H1 (cell line): ENCODE measurements around the gene ZSWIM2. TPM values are rescaled to one million over a fixed set of nuclear protein-coding genes. Genes with fewer than 3 reads are reported as not detected.

ENCODE experiments used
- CTCF ChIA-PET: fragments of 300-600 bp; sonication (Branson Sonifier 250); formaldehyde crosslinking; loops from one replicate; lab custom pipeline; 2021; ENCODE audit not compliant: partially characterized antibody; lab: Charles Lee
- POLR2A ChIA-PET: fragments of 300-600 bp; sonication (Branson Sonifier 250); formaldehyde crosslinking; loops from one replicate; lab custom pipeline; 2021; ENCODE audit warnings: inconsistent platforms; ENCODE audit not compliant: partially characterized antibody; lab: Charles Lee
- DNase-seq, 2 experiments: peaks; one replicate each; pipeline versions ENCODE4 v3.0.0 to v3.0.0-alpha.2; 2010 to 2022; ENCODE audit warnings: low spot score in 2 of 2, low read depth in 1 of 2, mixed read lengths in 1 of 2
- FAIRE-seq: peaks from 2 replicates; lab custom pipeline; 2011; peaks lifted over from hg19 to GRCh38; lab: Jason Lieb, UNC
- H2AFZ ChIP-seq: 2 replicates; pipeline ENCODE4 v1.8.1; 2012; ENCODE audit warnings: low read length, inconsistent platforms
- H2AK5ac ChIP-seq: 2 replicates; pipeline ENCODE4 v1.6.1; 2013; ENCODE audit warnings: low read depth, low read length
- H2BK120ac ChIP-seq: replicated peaks from 2 replicates; pipeline ENCODE3; 2013; ENCODE audit warnings: low read depth, low read length, inconsistent platforms
- H2BK12ac ChIP-seq: 2 replicates; pipeline ENCODE4 v1.6.1; 2013; ENCODE audit warnings: low read depth, low read length
- H2BK15ac ChIP-seq: 2 replicates; pipeline ENCODE4 v1.6.1; 2013; ENCODE audit warnings: low read length
- H2BK20ac ChIP-seq: 2 replicates; pipeline ENCODE4 v1.6.1; 2013; ENCODE audit warnings: low read length
- H2BK5ac ChIP-seq: 2 replicates; pipeline ENCODE4 v1.6.1; 2013; ENCODE audit warnings: low read depth, low read length
- H3K14ac ChIP-seq: 2 replicates; pipeline ENCODE4 v1.6.1; 2013; ENCODE audit warnings: inconsistent platforms; ENCODE audit not compliant: insufficient read length
- H3K18ac ChIP-seq: 2 replicates; pipeline ENCODE4 v1.6.1; 2013; ENCODE audit warnings: low read length; ENCODE audit errors: extremely low read depth
- H3K23ac ChIP-seq: 2 replicates; pipeline ENCODE4 v1.6.1; 2013; ENCODE audit warnings: inconsistent platforms; ENCODE audit not compliant: insufficient read length
- H3K23me2 ChIP-seq: 2 replicates; pipeline ENCODE4 v1.6.1; 2013; ENCODE audit warnings: low read depth, low read length
- H3K27ac ChIP-seq: 2 replicates; pipeline ENCODE4 v1.6.1; 2011; ENCODE audit warnings: low read depth, low read length, inconsistent platforms
- H3K27me3 ChIP-seq, 4 experiments: replicated peaks in 1 of 4; 1 replicate in 1 of 4; 2 replicates in 3 of 4; pipeline versions ENCODE4 v1.6.1 to v1.8.1; 2011 to 2013; ENCODE audit warnings: low read length in 3 of 4, mild to moderate bottlenecking in 3 of 4, inconsistent platforms in 2 of 4, mixed read lengths in 2 of 4, moderate library complexity in 1 of 4; ENCODE audit not compliant: control insufficient read depth in 3 of 4, insufficient read depth in 3 of 4; ENCODE audit errors: extremely low read depth in 1 of 4
- H3K36me3 ChIP-seq, 4 experiments: 2 replicates each; pipeline versions ENCODE4 v1.6.1 to v1.8.1; 2011 to 2013; ENCODE audit warnings: mild to moderate bottlenecking in 4 of 4, low read length in 3 of 4, moderate library complexity in 2 of 4, control low read depth in 1 of 4, inconsistent platforms in 1 of 4; ENCODE audit not compliant: insufficient read depth in 4 of 4, control insufficient read depth in 2 of 4
- H3K4ac ChIP-seq: replicated peaks from 2 replicates; pipeline ENCODE3; 2013; ENCODE audit warnings: low read length, low read depth, mixed read lengths, inconsistent platforms; ENCODE audit not compliant: insufficient read length
- H3K4me1 ChIP-seq, 4 experiments: replicated peaks in 1 of 4; 1 replicate in 1 of 4; 2 replicates in 3 of 4; pipeline versions ENCODE4 v1.6.1 to v1.8.1; 2011 to 2013; ENCODE audit warnings: low read length in 3 of 4, inconsistent platforms in 2 of 4, mixed read lengths in 1 of 4; ENCODE audit not compliant: insufficient read depth in 4 of 4, control insufficient read depth in 3 of 4
- H3K4me2 ChIP-seq, 2 experiments: 2 replicates each; pipeline versions ENCODE4 v1.6.1 to v1.8.1; 2011 to 2013; ENCODE audit warnings: low read depth in 2 of 2, low read length in 2 of 2, control low read depth in 1 of 2, inconsistent platforms in 1 of 2, mild to moderate bottlenecking in 1 of 2; ENCODE audit not compliant: insufficient read depth in 1 of 2
- H3K4me3 ChIP-seq, 4 experiments: fragments of 200-600, 300-600 bp in 1 of 4; sonication (generic), shearing (Covaris generic), sonication (Bioruptor Twin) in 1 of 4; 2 replicates each; pipeline versions ENCODE4 v1.5.1 to v1.8.1; 2011 to 2016; ENCODE audit warnings: low read length in 4 of 4, low read depth in 3 of 4, control low read depth in 2 of 4, inconsistent platforms in 2 of 4, mild to moderate bottlenecking in 2 of 4, mixed read lengths in 1 of 4, moderate library complexity in 1 of 4; ENCODE audit not compliant: insufficient read depth in 2 of 4; ENCODE audit errors: extremely low read depth in 1 of 4
- H3K56ac ChIP-seq: replicated peaks from 2 replicates; pipeline ENCODE3; 2013; ENCODE audit warnings: low read depth, mild to moderate bottlenecking, mixed read lengths, low read length, inconsistent platforms; ENCODE audit not compliant: insufficient read length
- H3K79me1 ChIP-seq: 2 replicates; pipeline ENCODE4 v1.6.1; 2013; ENCODE audit warnings: low read depth, low read length, control low read depth
- H3K79me2 ChIP-seq, 2 experiments: 2 replicates each; pipeline versions ENCODE4 v1.6.1 to v1.8.1; 2012 to 2013; ENCODE audit warnings: low read length in 2 of 2, mild to moderate bottlenecking in 2 of 2, inconsistent platforms in 1 of 2; ENCODE audit not compliant: insufficient read depth in 2 of 2, control insufficient read depth in 1 of 2
- H3K9ac ChIP-seq, 4 experiments: replicated peaks in 1 of 4; 1 replicate in 1 of 4; 2 replicates in 3 of 4; pipeline versions ENCODE4 v1.6.1 to v1.8.1; 2011 to 2013; ENCODE audit warnings: low read depth in 3 of 4, low read length in 3 of 4, control low read depth in 2 of 4, mild to moderate bottlenecking in 2 of 4, moderate library complexity in 2 of 4, inconsistent platforms in 1 of 4; ENCODE audit errors: extremely low read depth in 1 of 4
- H3K9me3 ChIP-seq, 2 experiments: 2 replicates each; pipeline versions ENCODE4 v1.6.1 to v1.8.1; 2012 to 2013; ENCODE audit warnings: mild to moderate bottlenecking in 2 of 2, moderate library complexity in 2 of 2, control low read depth in 1 of 2, inconsistent platforms in 1 of 2, low read depth in 1 of 2, low read length in 1 of 2, mixed read lengths in 1 of 2; ENCODE audit not compliant: insufficient read depth in 2 of 2
- H4K20me1 ChIP-seq, 2 experiments: replicated peaks in 1 of 2; 2 replicates each; pipeline versions ENCODE3 to v1.8.1; 2011 to 2013; ENCODE audit warnings: inconsistent platforms in 2 of 2, low read length in 2 of 2, mild to moderate bottlenecking in 1 of 2; ENCODE audit not compliant: insufficient read depth in 2 of 2, control insufficient read depth in 1 of 2
- H4K5ac ChIP-seq: 2 replicates; pipeline ENCODE4 v1.6.1; 2013; ENCODE audit warnings: low read length, low read depth, mixed read lengths, inconsistent platforms; ENCODE audit not compliant: insufficient read length
- H4K8ac ChIP-seq: 2 replicates; pipeline ENCODE4 v1.8.0; 2013; ENCODE audit warnings: mild to moderate bottlenecking, moderate library complexity, low read length, inconsistent platforms; ENCODE audit not compliant: insufficient read depth; ENCODE audit errors: extremely low read depth
- H4K91ac ChIP-seq: replicated peaks from 2 replicates; pipeline ENCODE3; 2013; ENCODE audit warnings: low read length, mixed read lengths, inconsistent platforms; ENCODE audit not compliant: insufficient read length
- CHD2 ChIP-seq: IDR thresholded peaks from 2 replicates; pipeline ENCODE4 v1.6.1; 2012; ENCODE audit warnings: low read length, improper control_type of control experiment
- JUN ChIP-seq: IDR thresholded peaks from 2 replicates; pipeline ENCODE4 v1.6.1; 2011; ENCODE audit warnings: low read depth, mild to moderate bottlenecking, improper control_type of control experiment, low read length
- RXRA ChIP-seq: IDR thresholded peaks from 2 replicates; pipeline ENCODE4 v1.6.1; 2011; ENCODE audit warnings: low read depth, mild to moderate bottlenecking, low read length, moderate library complexity; ENCODE audit not compliant: insufficient read depth
- TAF1 ChIP-seq: IDR thresholded peaks from 2 replicates; pipeline ENCODE4 v1.6.1; 2011; ENCODE audit warnings: mild to moderate bottlenecking, low read depth, low read length
- TBP ChIP-seq: IDR thresholded peaks from 2 replicates; pipeline ENCODE4 v1.6.1; 2011; ENCODE audit warnings: low read depth, low read length, improper control_type of control experiment
- TEAD4 ChIP-seq: IDR thresholded peaks from 2 replicates; pipeline ENCODE4 v1.6.1; 2012; ENCODE audit warnings: low read depth, low read length, inconsistent platforms, mixed read lengths
- WGBS, 2 experiments: shearing (Covaris generic) in 1 of 2; methylation state at CpG; one replicate each; pipeline versions ENCODE4 v1.1.6 to v1.1.7; 2013 to 2015; ENCODE audit warnings: low lambda C conversion rate in 2 of 2, mixed read lengths in 2 of 2, inconsistent platforms in 1 of 2, low coverage in 1 of 2, missing lambda C conversion rate in 1 of 2; ENCODE audit not compliant: insufficient replicate concordance in 2 of 2, insufficient coverage in 1 of 2, insufficient read length in 1 of 2; ENCODE audit errors: extremely low coverage in 1 of 2, missing lambda C conversion rate in 1 of 2; 5-methylcytosine and 5-hydroxymethylcytosine counted together
- polyA plus RNA-seq, 7 experiments: library from polyadenylated mRNA; depleted of rRNA in 3 of 7; stranded (reverse) in 5 of 7; unstranded in 2 of 7; fragments of >200 nt in 5 of 7; fragments of 200-250 nt in 2 of 7; gene quantifications; 1 replicate in 5 of 7; 2 replicates in 1 of 7; 4 replicates in 1 of 7; pipeline versions ENCODE4 v1.2.1 to v1.2.3, GENCODE V29; 2011 to 2013; ENCODE audit warnings: missing spikeins in 2 of 7, mixed read lengths in 2 of 7
- total RNA-seq: library from RNA; stranded (reverse); fragmentation: NEBNext Ultra II Directional; extraction: Animal tissue kit (Norgen Biotek cat#: 25700); gene quantifications from 2 replicates; pipeline ENCODE4 v1.2.1, GENCODE V29; 2021

Gene ZSWIM2
- total and polyA plus RNA-seq, 2 of the 8 experiments (the other 6 are each of a cell fraction or from before 2014, with no cell fraction given): not detected

- Histone ChIP-seq H3K4me1 (no peaks in the 10 kb centered on the region), H2AFZ (no peak overlapping the region), H4K8ac (no peak overlapping the region), H4K20me1 (no peaks in the 10 kb centered on the region), H2BK12ac (no peak overlapping the region), H2BK5ac (no peak overlapping the region), H2BK120ac (no peak overlapping the region), H2BK15ac (no peak overlapping the region), H2AK5ac (no peak overlapping the region), H3K4me3 (no peak overlapping the region), H3K14ac (no peak overlapping the region), H4K5ac (no peak overlapping the region), H3K9me3 (no peaks in the 10 kb centered on the region), H3K9ac (no peak overlapping the region), H3K36me3 (no peaks in the 10 kb centered on the region), H3K56ac (no peak overlapping the region), H3K79me1 (no peaks in the 10 kb centered on the region), H2BK20ac (no peak overlapping the region), H3K79me2 (no peaks in the 10 kb centered on the region), H3K4ac (no peak overlapping the region), H3K4me2 (no peak overlapping the region), H4K91ac (no peak overlapping the region), H3K18ac (no peak overlapping the region), H3K23me2 (no peaks in the 10 kb centered on the region), H3K23ac (no peak overlapping the region), H3K27me3 (no peaks in the 10 kb centered on the region), H3K27ac (no peak overlapping the region)
- POLR2A ChIA-PET: no interaction called here
- no peak for FAIRE-seq
- 93% methylated on average over 2 of the region's 2 CpGs; no CpG with 5 or more reads in 1 of the 2 experiments for WGBS, 2 experiments
- no peak for DNase-seq
- CTCF ChIA-PET: interaction anchor here (0.7 kb wide), 1 partner anchor 17 kb away, joined by 3 read pairs; no protein-coding TSS in a partner anchor
- TF ChIP-seq TAF1 (no peak), TBP (no peak), RXRA (no peak), JUN (no peak), TEAD4 (no peak), CHD2 (no peak)
Observed at GRCh38 chr2:186879312-186879711, 30.3 kb upstream of the ZSWIM2 start.
